GM10266 (cell line): ENCODE data around the gene PIK3CA.
"Not testable (repeated sequence)": the region's sequence is repeated elsewhere in the genome, so short reads cannot be mapped to it uniquely, and the experiment has no call there.

ENCODE experiments used
- DNase-seq: peaks from one replicate; pipeline ENCODE4 v3.0.0; 2012; ENCODE audit errors: extremely low spot score
- CTCF ChIP-seq: IDR thresholded peaks from 2 replicates; pipeline ENCODE4 v1.5.1; 2012; ENCODE audit warnings: mild to moderate bottlenecking, low read depth; ENCODE audit not compliant: control insufficient read depth, insufficient read depth; ENCODE audit errors: missing control alignments

Gene PIK3CA

DNA sequence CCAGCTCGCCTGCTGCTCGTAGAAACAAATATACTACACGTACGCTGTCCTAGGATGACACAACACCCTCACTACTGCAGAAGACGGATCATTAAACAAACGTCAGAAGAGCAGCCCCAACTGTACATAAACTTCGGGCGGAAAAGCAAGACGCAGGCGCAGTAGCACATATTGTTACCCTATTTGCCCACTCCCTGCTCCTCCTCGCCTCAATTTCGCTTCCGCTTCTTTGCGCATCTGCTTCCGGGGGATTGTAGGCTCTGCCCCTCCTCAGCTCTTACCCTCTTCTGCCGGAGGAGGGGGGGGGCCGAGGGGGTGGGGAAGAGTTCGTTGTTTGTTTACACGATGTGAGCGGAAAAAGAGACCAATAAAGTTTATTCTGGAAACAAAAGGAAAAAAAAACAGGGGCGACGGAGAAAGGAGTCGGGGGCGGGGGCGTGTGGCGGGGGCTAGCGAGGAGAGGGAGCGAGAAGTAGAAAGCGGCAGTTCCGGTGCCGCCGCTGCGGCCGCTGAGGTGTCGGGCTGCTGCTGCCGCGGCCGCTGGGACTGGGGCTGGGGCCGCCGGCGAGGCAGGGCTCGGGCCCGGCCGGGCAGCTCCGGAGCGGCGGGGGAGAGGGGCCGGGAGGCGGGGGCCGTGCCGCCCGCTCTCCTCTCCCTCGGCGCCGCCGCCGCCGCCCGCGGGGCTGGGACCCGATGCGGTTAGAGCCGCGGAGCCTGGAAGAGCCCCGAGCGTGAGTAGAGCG is at the start of gene PIK3CA:
Gene PIK3CA (plus strand): TSS at position 485 of the 743 bp plus-strand sequence. CDS start 50,469 bp downstream, outside the sequence.
- DNase-seq = peak; percentile 96
- no peak for TF ChIP-seq CTCF

GRCh38 chr3:179098388-179099077 is 49.6 kb upstream of the PIK3CA start:
- DNase-seq = no peak

GRCh38 chr3:179100652-179101051 is 47.5 kb upstream of the PIK3CA start:
- no peak for TF ChIP-seq CTCF
- no peak for DNase-seq

More at GRCh38 chr3:179098388-179099077, 49.6 kb upstream of the PIK3CA start:
- no peak for TF ChIP-seq CTCF

- no peak for DNase-seq
- no peak for TF ChIP-seq CTCF
Measured at GRCh38 chr3:179105881-179106280, 42.3 kb upstream of the PIK3CA start.

GRCh38 chr3:179107617-179108016 is 40.5 kb upstream of the PIK3CA start:
- no peak for DNase-seq
- TF ChIP-seq CTCF = no peak

DNA sequence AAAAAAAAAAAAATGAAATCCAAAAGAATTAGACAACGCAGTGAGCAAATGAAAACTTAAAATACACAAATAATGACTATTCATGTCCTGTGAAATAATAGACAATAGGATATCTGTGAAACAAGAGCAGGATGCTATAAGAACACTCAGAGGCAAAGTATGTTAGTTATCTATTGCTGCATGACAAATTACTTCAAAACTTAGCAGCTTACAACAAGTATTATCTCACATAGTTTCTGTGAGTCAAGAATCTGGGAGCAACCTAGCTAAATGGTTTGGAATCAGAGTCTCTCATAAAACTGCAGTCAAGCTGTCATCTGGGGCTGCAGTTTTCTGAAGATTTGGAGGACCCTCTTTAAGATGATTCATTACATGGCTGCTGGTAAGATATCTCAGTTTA is 40.1 kb upstream of the PIK3CA start:
- no peak for TF ChIP-seq CTCF
- no peak for DNase-seq

DNA sequence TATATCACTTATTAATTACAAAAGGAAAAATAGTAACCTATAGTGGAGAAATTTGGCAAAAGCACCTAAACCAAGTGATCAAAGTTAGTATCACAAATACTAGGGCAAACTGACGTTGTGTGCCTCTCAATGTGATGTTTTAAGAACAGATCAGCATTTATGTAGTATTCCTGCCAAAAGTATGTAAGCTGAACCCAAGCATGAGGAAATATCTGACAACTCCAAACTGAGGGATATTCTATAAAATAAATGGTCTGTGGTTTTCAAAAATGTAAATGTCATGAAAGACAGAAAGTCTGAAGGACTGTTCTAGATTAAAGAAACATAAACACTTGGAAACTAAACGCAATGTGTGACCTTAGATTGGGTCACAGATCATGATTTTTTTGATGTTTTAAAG is 34.3 kb upstream of the PIK3CA start:
- no peak for TF ChIP-seq CTCF
- DNase-seq = no peak

- not testable (repeated sequence) for DNase-seq
Measured at GRCh38 chr3:179115444-179115843, 32.7 kb upstream of the PIK3CA start.
